Gastroesophageal sphincter (tissue), 4 donors: ENCODE results near the gene CAD. TPM values are rescaled to one million over a fixed set of nuclear protein-coding genes. Genes with fewer than 3 reads are reported as not detected.

Source experiments
- ATAC-seq: fragments of 150-250 bp; one replicate; pipeline ENCODE4 v1.9.1; 2016; ENCODE audit warnings: mild to moderate bottlenecking, moderate library complexity
- H3K27ac ChIP-seq, 4 donors: fragments of 200-600 bp; sonication (generic) in 3 of 4; 1 replicate in 3 of 4; 2 replicates in 1 of 4; pipeline ENCODE4 v1.5.1; 2016 to 2019
- H3K27me3 ChIP-seq: fragments of 200-600 bp; sonication (generic); one replicate; pipeline ENCODE4 v1.5.1; 2019
- H3K36me3 ChIP-seq, 2 donors: fragments of 200-600 bp; sonication (generic); one replicate each; pipeline ENCODE4 v1.5.1; 2019; ENCODE audit warnings: control low read depth in 1 of 2
- H3K4me1 ChIP-seq, 3 donors: fragments of 200-600 bp; sonication (generic); 1 replicate in 2 of 3; 2 replicates in 1 of 3; pipeline ENCODE4 v1.5.1; 2016 to 2019; ENCODE audit warnings: control low read depth in 2 of 3
- H3K4me3 ChIP-seq, 2 donors: fragments of 200-600 bp; sonication (generic); one replicate each; pipeline ENCODE4 v1.5.1; 2019; ENCODE audit warnings: mild to moderate bottlenecking in 1 of 2, moderate library complexity in 1 of 2
- H3K9me3 ChIP-seq, 3 donors: fragments of 200-600 bp; sonication (generic); one replicate each; pipeline ENCODE4 v1.5.1; 2017 to 2019; ENCODE audit warnings: control low read depth in 2 of 3
- EP300 ChIP-seq: sonication (generic); formaldehyde crosslinking; IDR thresholded peaks from one replicate; pipeline ENCODE4 v1.6.1; 2017; ENCODE audit warnings: antibody characterized with exemption, mild to moderate bottlenecking
- POLR2A ChIP-seq, 2 donors: fragments of 450-650 bp; IDR thresholded peaks; one replicate each; pipeline ENCODE4 v1.6.1; 2017; ENCODE audit warnings: antibody characterized with exemption in 2 of 2, mild to moderate bottlenecking in 2 of 2, moderate library complexity in 1 of 2
- POLR2AphosphoS5 ChIP-seq: sonication (generic); formaldehyde crosslinking; IDR thresholded peaks from one replicate; pipeline ENCODE4 v1.6.1; 2017; ENCODE audit warnings: antibody characterized with exemption
- WGBS, 2 donors: methylation state at CpG; one replicate each; pipeline ENCODE4 v1.1.5; 2018; ENCODE audit warnings: low coverage in 1 of 2; 5-methylcytosine and 5-hydroxymethylcytosine counted together
- total RNA-seq, 4 donors: library from RNA; depleted of rRNA; stranded (reverse); fragments of >200 nt; gene quantifications; one replicate each; pipeline ENCODE4 v1.1.0, GENCODE V29; 2016
- TF ChIP-seq, protein P1 (sequence below), 4 experiments: fragments of 200-600 bp in 2 of 4; fragments of 450-650 bp in 2 of 4; sonication (generic) in 1 of 4; IDR thresholded peaks; one replicate each; pipeline ENCODE4 v1.5.1; 2017 to 2019; ENCODE audit warnings: antibody characterized with exemption in 4 of 4, mild to moderate bottlenecking in 2 of 4, moderate library complexity in 2 of 4

Gene CAD
- total RNA-seq, 4 donors from 2014 or later: 12.1 to 23.3 (median 16.3) TPM

DNA sequence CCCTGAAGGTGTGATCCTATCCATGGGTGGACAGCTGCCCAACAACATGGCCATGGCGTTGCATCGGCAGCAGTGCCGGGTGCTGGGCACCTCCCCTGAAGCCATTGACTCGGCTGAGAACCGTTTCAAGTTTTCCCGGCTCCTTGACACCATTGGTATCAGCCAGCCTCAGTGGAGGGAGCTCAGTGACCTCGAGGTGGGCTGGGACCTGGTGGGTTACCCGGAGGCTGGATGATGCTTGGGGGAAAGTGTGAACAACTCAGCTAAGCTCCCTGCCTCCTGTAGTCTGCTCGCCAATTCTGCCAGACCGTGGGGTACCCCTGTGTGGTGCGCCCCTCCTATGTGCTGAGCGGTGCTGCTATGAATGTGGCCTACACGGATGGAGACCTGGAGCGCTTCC, 16.2 kb downstream of the CAD start:
- Histone ChIP-seq H3K27me3 (no peaks in the 10 kb centered on the region), H3K36me3 (peaks cover 0 to 100% of the 10 kb centered on the region in 2 donors), H3K4me3 (no peak overlapping the region), H3K9me3 (no peaks in the 10 kb centered on the region), H3K4me1 (no peaks in the 10 kb centered on the region), H3K27ac (no peak overlapping the region)
- ATAC-seq: no peak
- WGBS, 2 donors: no CpG with 5 or more reads among the region's 14 CpGs
- TF ChIP-seq, protein P1, sequence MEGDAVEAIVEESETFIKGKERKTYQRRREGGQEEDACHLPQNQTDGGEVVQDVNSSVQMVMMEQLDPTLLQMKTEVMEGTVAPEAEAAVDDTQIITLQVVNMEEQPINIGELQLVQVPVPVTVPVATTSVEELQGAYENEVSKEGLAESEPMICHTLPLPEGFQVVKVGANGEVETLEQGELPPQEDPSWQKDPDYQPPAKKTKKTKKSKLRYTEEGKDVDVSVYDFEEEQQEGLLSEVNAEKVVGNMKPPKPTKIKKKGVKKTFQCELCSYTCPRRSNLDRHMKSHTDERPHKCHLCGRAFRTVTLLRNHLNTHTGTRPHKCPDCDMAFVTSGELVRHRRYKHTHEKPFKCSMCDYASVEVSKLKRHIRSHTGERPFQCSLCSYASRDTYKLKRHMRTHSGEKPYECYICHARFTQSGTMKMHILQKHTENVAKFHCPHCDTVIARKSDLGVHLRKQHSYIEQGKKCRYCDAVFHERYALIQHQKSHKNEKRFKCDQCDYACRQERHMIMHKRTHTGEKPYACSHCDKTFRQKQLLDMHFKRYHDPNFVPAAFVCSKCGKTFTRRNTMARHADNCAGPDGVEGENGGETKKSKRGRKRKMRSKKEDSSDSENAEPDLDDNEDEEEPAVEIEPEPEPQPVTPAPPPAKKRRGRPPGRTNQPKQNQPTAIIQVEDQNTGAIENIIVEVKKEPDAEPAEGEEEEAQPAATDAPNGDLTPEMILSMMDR (IDR thresholded peaks at IDR 0.05): no peak
- TF ChIP-seq POLR2A (IDR thresholded peaks at IDR 0.05) (no peak), EP300 (no peak), POLR2AphosphoS5 (no peak)

GRCh38 chr2:27236136-27236535, 19.0 kb downstream of the CAD start:
- Histone ChIP-seq H3K4me3 (no peak overlapping the region), H3K27ac (no peak overlapping the region), H3K4me1 (no peaks in the 10 kb centered on the region), H3K27me3 (no peaks in the 10 kb centered on the region), H3K36me3 (peaks cover 0 to 100% of the 10 kb centered on the region in 2 donors), H3K9me3 (no peaks in the 10 kb centered on the region)
- ATAC-seq: no peak
- 96 to 100% methylated on average over 1 to 5 of the region's 12 CpGs for WGBS, 2 donors
- TF ChIP-seq POLR2AphosphoS5 (no peak), EP300 (no peak), POLR2A (IDR thresholded peaks at IDR 0.05) (no peak)
- TF ChIP-seq, protein P1 (IDR thresholded peaks at IDR 0.05): no peak

DNA sequence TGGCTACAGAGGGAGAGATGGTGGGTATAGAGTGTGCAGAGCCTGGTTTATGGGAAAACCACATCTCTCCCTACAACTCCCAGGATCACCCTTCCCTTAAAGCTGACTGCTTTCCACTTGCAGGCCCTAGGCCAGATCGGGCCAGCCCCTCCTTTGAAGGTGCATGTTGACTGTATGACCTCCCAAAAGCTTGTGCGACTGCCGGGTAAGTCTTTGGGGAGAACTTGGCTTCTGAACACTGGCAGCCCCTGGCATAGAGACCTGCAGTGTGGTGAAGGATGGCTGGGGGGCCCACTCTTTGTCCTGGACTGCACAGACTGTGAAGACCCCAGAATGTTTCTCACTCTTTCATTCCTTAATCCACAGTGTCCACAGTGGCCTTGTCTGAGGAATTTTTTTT, 19.5 kb downstream of the CAD start:
- H3K27ac ChIP-seq: no peak overlapping the region
- no peaks in the 10 kb centered on the region for H3K4me1 ChIP-seq
- H3K36me3 ChIP-seq: peaks cover 0 to 100% of the 10 kb centered on the region in 2 donors
- no peak for ATAC-seq
- 96 to 100% methylated on average over 3 of the region's 3 CpGs for WGBS, 2 donors
- TF ChIP-seq EP300: no peak
- TF ChIP-seq POLR2A (IDR thresholded peaks at IDR 0.05): no peak
- TF ChIP-seq, protein P1 (IDR thresholded peaks at IDR 0.05): no peak
- TF ChIP-seq POLR2AphosphoS5: no peak
- no peaks in the 10 kb centered on the region for H3K9me3 ChIP-seq
- no peaks in the 10 kb centered on the region for H3K27me3 ChIP-seq
- H3K4me3 ChIP-seq: no peak overlapping the region

GRCh38 chr2:27237341-27237945, 20.3 kb downstream of the CAD start:
- Histone ChIP-seq H3K9me3 (no peaks in the 10 kb centered on the region), H3K27ac (no peak overlapping the region), H3K4me3 (no peak overlapping the region), H3K4me1 (no peaks in the 10 kb centered on the region), H3K36me3 (peaks cover 0 to 100% of the 10 kb centered on the region in 2 donors), H3K27me3 (no peaks in the 10 kb centered on the region)
- no peak for TF ChIP-seq EP300
- no peak for TF ChIP-seq POLR2A (IDR thresholded peaks at IDR 0.05)
- TF ChIP-seq, protein P1 (IDR thresholded peaks at IDR 0.05): no peak
- TF ChIP-seq POLR2AphosphoS5: no peak
- ATAC-seq: no peak
- WGBS, 2 donors: 80 to 100% methylated on average over 1 to 4 of the region's 15 CpGs

- ATAC-seq: no peak
- no peaks in the 10 kb centered on the region for H3K9me3 ChIP-seq
- no peak overlapping the region for H3K4me3 ChIP-seq
- no peak overlapping the region for H3K27ac ChIP-seq
- no peaks in the 10 kb centered on the region for H3K4me1 ChIP-seq
- TF ChIP-seq POLR2AphosphoS5 (no peak), EP300 (no peak), POLR2A (IDR thresholded peaks at IDR 0.05) (no peak)
- TF ChIP-seq, protein P1 (IDR thresholded peaks at IDR 0.05): no peak
- peaks cover 0 to 100% of the 10 kb centered on the region in 2 donors for H3K36me3 ChIP-seq
- WGBS, 2 donors: 80% methylated on average over 1 of the region's 8 CpGs; no CpG with 5 or more reads in 1 of the 2 donors
- no peaks in the 10 kb centered on the region for H3K27me3 ChIP-seq
Observed at GRCh38 chr2:27238976-27239375, 21.8 kb downstream of the CAD start.
